Measurements from ENCODE around the gene KCNQ2. TPM values are rescaled to one million over a fixed set of nuclear protein-coding genes. Genes with fewer than 3 reads are reported as not detected.

KCNQ2 gene
- total RNA-seq, 1 experiment from 2014 or later: not detected

DNA sequence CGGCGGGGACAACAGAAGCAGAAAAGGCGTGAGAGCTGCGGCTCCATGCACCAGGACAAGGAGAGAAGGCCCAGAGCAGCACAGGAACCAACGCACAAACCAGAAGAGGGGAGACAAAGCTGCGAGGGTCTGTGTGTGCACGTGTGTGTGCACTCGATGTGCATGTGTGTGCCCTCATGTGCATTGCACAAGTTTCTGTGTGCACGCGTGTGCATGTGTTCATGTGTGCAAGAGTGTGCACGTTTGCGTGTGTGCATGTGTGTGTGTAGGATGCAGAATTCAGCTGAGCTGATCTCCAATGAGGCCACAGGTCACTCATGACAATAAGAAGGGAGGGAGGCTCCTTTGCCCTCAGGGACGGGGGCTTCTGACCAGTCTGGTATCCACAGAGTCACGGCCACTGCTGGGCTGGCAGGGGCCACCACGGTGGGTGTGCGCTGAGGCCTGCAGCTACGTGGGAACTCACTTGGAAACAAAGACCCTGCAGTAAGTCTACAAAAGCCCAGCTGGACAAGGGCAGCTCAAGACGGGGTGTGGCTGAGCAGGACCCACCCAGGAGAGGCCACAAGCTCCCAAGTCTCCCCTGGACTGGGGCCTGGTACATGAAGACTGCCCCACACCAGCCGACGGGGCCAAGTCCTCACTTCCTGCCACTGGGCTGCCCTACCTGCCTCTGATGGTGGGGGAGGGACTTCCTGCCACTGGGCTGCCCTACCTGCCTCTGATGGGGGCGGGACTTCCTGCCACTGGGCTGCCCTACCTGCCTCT lies 63.2 kb downstream of the KCNQ2 start:
- Mint-ChIP-seq H3K9me3 (ENCODE audit: unreplicated experiment) (no peaks in the 10 kb centered on the region), H3K4me1 (ENCODE audit: insufficient read depth, unreplicated experiment) (no peaks in the 10 kb centered on the region), H3K27ac (ENCODE audit: low read depth, unreplicated experiment) (no peak overlapping the region), H3K27me3 (ENCODE audit: insufficient read depth, unreplicated experiment) (peaks cover 16% of the 10 kb centered on the region), H3K36me3 (ENCODE audit: insufficient read depth, unreplicated experiment) (no peaks in the 10 kb centered on the region), H3K4me3 (ENCODE audit: unreplicated experiment) (no peak overlapping the region)
- ChIA-PET POLR2A (no interaction called here), CTCF (interaction anchor here (0.7 to 0.8 kb wide), 4 partner anchors 58 to 183 kb away, joined by 3 to 5 read pairs (median 3); no protein-coding TSS in a partner anchor)
- intact Hi-C loops (cut with micrococcal nuclease): no loop called here
- TF ChIP-seq, protein P1, sequence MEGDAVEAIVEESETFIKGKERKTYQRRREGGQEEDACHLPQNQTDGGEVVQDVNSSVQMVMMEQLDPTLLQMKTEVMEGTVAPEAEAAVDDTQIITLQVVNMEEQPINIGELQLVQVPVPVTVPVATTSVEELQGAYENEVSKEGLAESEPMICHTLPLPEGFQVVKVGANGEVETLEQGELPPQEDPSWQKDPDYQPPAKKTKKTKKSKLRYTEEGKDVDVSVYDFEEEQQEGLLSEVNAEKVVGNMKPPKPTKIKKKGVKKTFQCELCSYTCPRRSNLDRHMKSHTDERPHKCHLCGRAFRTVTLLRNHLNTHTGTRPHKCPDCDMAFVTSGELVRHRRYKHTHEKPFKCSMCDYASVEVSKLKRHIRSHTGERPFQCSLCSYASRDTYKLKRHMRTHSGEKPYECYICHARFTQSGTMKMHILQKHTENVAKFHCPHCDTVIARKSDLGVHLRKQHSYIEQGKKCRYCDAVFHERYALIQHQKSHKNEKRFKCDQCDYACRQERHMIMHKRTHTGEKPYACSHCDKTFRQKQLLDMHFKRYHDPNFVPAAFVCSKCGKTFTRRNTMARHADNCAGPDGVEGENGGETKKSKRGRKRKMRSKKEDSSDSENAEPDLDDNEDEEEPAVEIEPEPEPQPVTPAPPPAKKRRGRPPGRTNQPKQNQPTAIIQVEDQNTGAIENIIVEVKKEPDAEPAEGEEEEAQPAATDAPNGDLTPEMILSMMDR (IDR thresholded peaks at IDR 0.05; ENCODE audit: unreplicated experiment): no peak
- BruUV-seq (replicated peaks): no TSS peak
- peak; percentile 25 for DNase-seq (ENCODE audit: unreplicated experiment)

GRCh38 chr20:63408684-63409046 lies 63.8 kb downstream of the KCNQ2 start:
- Mint-ChIP-seq H3K27ac (ENCODE audit: low read depth, unreplicated experiment) (no peak overlapping the region), H3K27me3 (ENCODE audit: insufficient read depth, unreplicated experiment) (peaks cover 16% of the 10 kb centered on the region), H3K4me1 (ENCODE audit: insufficient read depth, unreplicated experiment) (no peaks in the 10 kb centered on the region), H3K36me3 (ENCODE audit: insufficient read depth, unreplicated experiment) (no peaks in the 10 kb centered on the region), H3K4me3 (ENCODE audit: unreplicated experiment) (no peak overlapping the region), H3K9me3 (ENCODE audit: unreplicated experiment) (no peaks in the 10 kb centered on the region)
- no peak for DNase-seq (ENCODE audit: unreplicated experiment)
- CTCF ChIA-PET: interaction anchor here (0.7 to 0.8 kb wide), 3 partner anchors 58 to 92 kb away, joined by 3 to 5 read pairs (median 3); no protein-coding TSS in a partner anchor
- POLR2A ChIA-PET: no interaction called here
- no TSS peak for BruUV-seq (replicated peaks)
- TF ChIP-seq, protein P1 (IDR thresholded peaks at IDR 0.05; ENCODE audit: unreplicated experiment): no peak
- intact Hi-C loops (cut with micrococcal nuclease): no loop called here

- peaks cover 16% of the 10 kb centered on the region for H3K27me3 Mint-ChIP-seq (ENCODE audit: insufficient read depth, unreplicated experiment)
- POLR2A ChIA-PET: no interaction called here
- intact Hi-C loops (cut with micrococcal nuclease): no loop called here
- H3K36me3 Mint-ChIP-seq (ENCODE audit: insufficient read depth, unreplicated experiment): no peaks in the 10 kb centered on the region
- no peaks in the 10 kb centered on the region for H3K4me1 Mint-ChIP-seq (ENCODE audit: insufficient read depth, unreplicated experiment)
- H3K27ac Mint-ChIP-seq (ENCODE audit: low read depth, unreplicated experiment): no peak overlapping the region
- CTCF ChIA-PET: no interaction called here
- no peaks in the 10 kb centered on the region for H3K9me3 Mint-ChIP-seq (ENCODE audit: unreplicated experiment)
- BruUV-seq (replicated peaks): no TSS peak
- H3K4me3 Mint-ChIP-seq (ENCODE audit: unreplicated experiment): no peak overlapping the region
- TF ChIP-seq, protein P1 (IDR thresholded peaks at IDR 0.05; ENCODE audit: unreplicated experiment): no peak
- no peak for DNase-seq (ENCODE audit: unreplicated experiment)
Measured at GRCh38 chr20:63407928-63408683, 64.3 kb downstream of the KCNQ2 start.

DNA sequence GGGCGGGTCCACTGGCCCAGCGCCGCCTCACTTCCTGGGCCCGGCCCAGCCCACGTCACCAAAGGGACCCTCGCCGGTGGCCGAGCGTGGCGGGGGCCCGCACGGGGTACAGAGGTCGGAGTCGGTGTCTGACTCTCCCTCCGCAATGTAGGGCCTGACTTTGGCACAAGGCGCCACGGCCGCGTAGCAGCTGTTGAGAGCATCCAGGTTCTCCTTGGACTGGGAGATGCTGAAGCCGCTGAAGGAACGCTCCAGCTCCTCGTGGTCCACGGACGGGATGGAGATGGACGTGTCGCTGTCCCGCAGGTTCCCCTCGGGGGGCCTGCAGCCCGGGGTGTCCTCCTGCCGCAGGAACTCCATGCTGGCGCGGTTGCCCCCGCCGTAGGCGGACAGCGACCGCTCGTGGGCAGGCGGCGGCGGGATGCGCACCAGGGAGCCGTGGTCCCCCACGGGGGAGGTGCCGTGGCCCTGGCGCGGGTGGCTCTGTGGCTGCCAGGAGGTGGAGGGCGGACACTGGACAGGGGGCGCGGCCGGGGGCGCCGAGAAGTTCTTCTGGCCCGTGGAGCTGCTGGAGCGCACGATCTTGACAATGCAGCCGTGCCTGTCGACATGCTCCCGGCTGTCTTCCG lies 65.7 kb downstream of the KCNQ2 start:
- no peak for DNase-seq (ENCODE audit: unreplicated experiment)
- no peaks in the 10 kb centered on the region for H3K9me3 Mint-ChIP-seq (ENCODE audit: unreplicated experiment)
- H3K36me3 Mint-ChIP-seq (ENCODE audit: insufficient read depth, unreplicated experiment): no peaks in the 10 kb centered on the region
- ChIA-PET CTCF (interaction anchor here (1.2 kb wide), 1 partner anchor 101 kb away, joined by 3 read pairs; no protein-coding TSS in a partner anchor), POLR2A (no interaction called here)
- peaks cover 10% of the 10 kb centered on the region for H3K27me3 Mint-ChIP-seq (ENCODE audit: insufficient read depth, unreplicated experiment)
- no TSS peak for BruUV-seq (replicated peaks)
- H3K4me3 Mint-ChIP-seq (ENCODE audit: unreplicated experiment): no peak overlapping the region
- intact Hi-C loops (cut with micrococcal nuclease): no loop called here
- TF ChIP-seq, protein P1 (IDR thresholded peaks at IDR 0.05; ENCODE audit: unreplicated experiment): no peak
- H3K4me1 Mint-ChIP-seq (ENCODE audit: insufficient read depth, unreplicated experiment): no peaks in the 10 kb centered on the region
- no peak overlapping the region for H3K27ac Mint-ChIP-seq (ENCODE audit: low read depth, unreplicated experiment)
